Liver (tissue), 9 donors: ENCODE results near the gene NOP9. TPM values are rescaled to one million over a fixed set of nuclear protein-coding genes. Genes with fewer than 3 reads are reported as not detected.

Experiments used
- DNase-seq: peaks from one replicate; pipeline ENCODE4 v3.0.0-alpha.2; 2017; ENCODE audit warnings: low spot score
- H3K27ac ChIP-seq, 2 donors: one replicate each; pipeline ENCODE4 v1.7.0; 2013; ENCODE audit warnings: inconsistent platforms in 2 of 2, low read length in 2 of 2, control low read depth in 1 of 2, low read depth in 1 of 2, mild to moderate bottlenecking in 1 of 2
- H3K27me3 ChIP-seq, 4 donors: one replicate each; pipeline versions ENCODE4 v1.6.1 to v1.7.0; 2013; ENCODE audit warnings: low read length in 3 of 4, inconsistent platforms in 1 of 4, mild to moderate bottlenecking in 1 of 4, moderate library complexity in 1 of 4; ENCODE audit not compliant: control insufficient read depth in 4 of 4, insufficient read depth in 4 of 4
- H3K36me3 ChIP-seq, 4 donors: one replicate each; pipeline versions ENCODE4 v1.6.1 to v1.7.0; 2013; ENCODE audit warnings: low read length in 3 of 4, mild to moderate bottlenecking in 3 of 4, low read depth in 1 of 4, moderate library complexity in 1 of 4; ENCODE audit not compliant: control insufficient read depth in 4 of 4, insufficient read depth in 3 of 4
- H3K4me1 ChIP-seq, 4 donors: one replicate each; pipeline versions ENCODE4 v1.6.1 to v1.7.0; 2013; ENCODE audit warnings: low read length in 3 of 4, mild to moderate bottlenecking in 3 of 4, moderate library complexity in 1 of 4; ENCODE audit not compliant: control insufficient read depth in 4 of 4, insufficient read depth in 4 of 4
- H3K4me3 ChIP-seq, 3 donors: one replicate each; pipeline versions ENCODE4 v1.6.1 to v1.7.0; 2013; ENCODE audit warnings: low read length in 3 of 3, control low read depth in 1 of 3, low read depth in 1 of 3, mild to moderate bottlenecking in 1 of 3
- H3K9ac ChIP-seq, 2 donors: one replicate each; pipeline ENCODE4 v1.7.0; 2013; ENCODE audit warnings: low read length in 2 of 2, mild to moderate bottlenecking in 2 of 2, moderate library complexity in 2 of 2, control low read depth in 1 of 2, low read depth in 1 of 2
- H3K9me3 ChIP-seq, 4 donors: one replicate each; pipeline versions ENCODE4 v1.6.1 to v1.7.0; 2013; ENCODE audit warnings: low read length in 3 of 4; ENCODE audit not compliant: control insufficient read depth in 4 of 4
- EGR1 ChIP-seq, 2 donors: IDR thresholded peaks; 2 replicates each; pipeline ENCODE4 v1.6.1; 2016 to 2018; ENCODE audit warnings: antibody characterized with exemption in 2 of 2, low read depth in 2 of 2
- FOXA2 ChIP-seq: IDR thresholded peaks from 2 replicates; pipeline ENCODE4 v1.6.1; 2016; ENCODE audit warnings: antibody characterized with exemption
- GABPA ChIP-seq, 2 donors: IDR thresholded peaks in 1 of 2; conservative IDR thresholded peaks in 1 of 2; 2 replicates each; pipeline ENCODE4 v1.6.1; 2016; ENCODE audit warnings: antibody characterized with exemption in 2 of 2, mild to moderate bottlenecking in 1 of 2, moderate library complexity in 1 of 2
- HNF4A ChIP-seq, 2 donors: conservative IDR thresholded peaks; 2 replicates each; pipeline ENCODE4 v1.6.1; 2016; ENCODE audit warnings: antibody characterized with exemption in 2 of 2, mild to moderate bottlenecking in 2 of 2
- HNF4G ChIP-seq: IDR thresholded peaks from 2 replicates; pipeline ENCODE4 v1.6.1; 2016; ENCODE audit warnings: antibody characterized with exemption
- JUND ChIP-seq, 2 donors: IDR thresholded peaks; 2 replicates each; pipeline ENCODE4 v1.6.1; 2016; ENCODE audit warnings: antibody characterized with exemption in 2 of 2
- RAD21 ChIP-seq, 2 donors: IDR thresholded peaks; 2 replicates each; pipeline ENCODE4 v1.6.1; 2016; ENCODE audit warnings: antibody characterized with exemption in 2 of 2, mild to moderate bottlenecking in 2 of 2
- RXRA ChIP-seq, 2 donors: IDR thresholded peaks; 2 replicates each; pipeline ENCODE4 v1.6.1; 2017 to 2018; ENCODE audit warnings: antibody characterized with exemption in 2 of 2, mild to moderate bottlenecking in 1 of 2
- SP1 ChIP-seq: IDR thresholded peaks from 2 replicates; pipeline ENCODE4 v1.6.1; 2018; ENCODE audit warnings: antibody characterized with exemption, mild to moderate bottlenecking
- TAF1 ChIP-seq: conservative IDR thresholded peaks from 2 replicates; pipeline ENCODE4 v1.6.1; 2016; ENCODE audit warnings: antibody characterized with exemption, mild to moderate bottlenecking
- YY1 ChIP-seq: IDR thresholded peaks from 2 replicates; pipeline ENCODE4 v1.6.1; 2016; ENCODE audit warnings: antibody characterized with exemption, mild to moderate bottlenecking
- WGBS: extraction: QIAGEN DNeasy Blood & Tissue Kit; methylation state at CpG from one replicate; pipeline ENCODE4 v1.1.7; 2013; 5-methylcytosine and 5-hydroxymethylcytosine counted together
- polyA plus RNA-seq, 2 donors: library from polyadenylated mRNA; stranded (reverse) in 1 of 2; unstranded in 1 of 2; fragments of 200-250 nt in 1 of 2; fragments of >200 nt in 1 of 2; fragmentation: Nextera tagmentation in 1 of 2; extraction: Ambion mirVana in 1 of 2; gene quantifications; one replicate each; pipeline versions ENCODE4 v1.2.1 to v1.2.3, GENCODE V29; 2013 to 2015
- total RNA-seq, 2 donors: library from RNA; depleted of rRNA; stranded (reverse); fragments of >200 nt; gene quantifications; one replicate each; pipeline ENCODE4 v1.2.3, GENCODE V29; 2014
- TF ChIP-seq, protein P1 (sequence below): IDR thresholded peaks from 2 replicates; pipeline ENCODE4 v1.6.1; 2016; ENCODE audit warnings: antibody characterized with exemption
- TF ChIP-seq, protein P2 (sequence below): IDR thresholded peaks from 2 replicates; pipeline ENCODE4 v1.6.1; 2016; ENCODE audit warnings: antibody characterized with exemption, mild to moderate bottlenecking
- TF ChIP-seq, protein P3 (sequence below): fragments of 150-350 bp; IDR thresholded peaks from 2 replicates; pipeline ENCODE4 v1.5.1; 2017; ENCODE audit warnings: improper control_type of control experiment, low read depth, low read length; ENCODE audit not compliant: missing input control
- TF ChIP-seq, protein P4 (sequence below): IDR thresholded peaks from 2 replicates; pipeline ENCODE4 v1.6.1; 2016; ENCODE audit warnings: antibody characterized with exemption
- donor health status: healthy.
- donor health status: healthy.
- donor health status: healthy.
- donor health status: healthy.
- donor health status: healthy.

The NOP9 gene
- total and polyA plus RNA-seq, 4 donors, result 3.8 to 18.2 (median 9.7) TPM

DNA sequence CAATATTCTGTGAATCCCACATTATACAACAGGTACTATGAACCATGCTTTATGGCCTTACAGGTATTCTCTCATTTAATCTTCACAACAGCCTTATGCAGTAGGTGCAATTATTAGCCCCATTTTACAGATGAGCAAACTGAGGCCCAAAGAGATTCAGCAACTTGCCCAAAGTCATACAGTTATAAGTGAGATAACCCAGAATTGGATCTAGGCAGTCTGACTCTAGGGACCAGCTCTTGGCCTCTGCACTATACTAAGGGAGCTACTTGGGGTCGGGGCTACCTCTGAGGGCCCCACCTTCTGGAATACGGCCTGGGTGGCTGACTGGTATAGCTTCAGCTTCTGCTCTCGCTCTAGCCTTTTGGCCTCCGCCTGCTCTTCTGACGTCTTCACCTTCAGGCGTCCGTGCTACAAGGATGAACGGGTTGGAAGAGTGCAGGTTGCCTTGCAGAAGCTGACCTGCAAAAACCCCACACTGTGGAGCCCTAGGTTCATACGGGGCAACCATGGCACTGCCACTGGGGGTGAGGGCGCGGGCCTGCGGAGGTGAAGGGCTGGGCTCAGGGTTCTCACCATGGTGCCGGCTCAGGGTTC is 29.0 kb upstream of the NOP9 start:
- TF ChIP-seq, protein P1, sequence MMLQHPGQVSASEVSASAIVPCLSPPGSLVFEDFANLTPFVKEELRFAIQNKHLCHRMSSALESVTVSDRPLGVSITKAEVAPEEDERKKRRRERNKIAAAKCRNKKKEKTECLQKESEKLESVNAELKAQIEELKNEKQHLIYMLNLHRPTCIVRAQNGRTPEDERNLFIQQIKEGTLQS, result no peak
- H3K27ac ChIP-seq, result peak overlapping the region; percentile 92 to 96
- peaks cover 0 to 34% (median 9%) of the 10 kb centered on the region in 4 donors for H3K36me3 ChIP-seq
- no peaks in the 10 kb centered on the region for H3K27me3 ChIP-seq
- H3K4me1 ChIP-seq, result peaks cover 1 to 19% (median 5%) of the 10 kb centered on the region in 4 donors
- 20% methylated on average over 13 of the region's 13 CpGs for WGBS
- DNase-seq, result no peak
- H3K9ac ChIP-seq, result peak overlapping the region in 1 of 2 donors; percentile 48
- peak overlapping the region; percentile 59 to 87 (median 82) for H3K4me3 ChIP-seq
- H3K9me3 ChIP-seq, result no peaks in the 10 kb centered on the region

DNA sequence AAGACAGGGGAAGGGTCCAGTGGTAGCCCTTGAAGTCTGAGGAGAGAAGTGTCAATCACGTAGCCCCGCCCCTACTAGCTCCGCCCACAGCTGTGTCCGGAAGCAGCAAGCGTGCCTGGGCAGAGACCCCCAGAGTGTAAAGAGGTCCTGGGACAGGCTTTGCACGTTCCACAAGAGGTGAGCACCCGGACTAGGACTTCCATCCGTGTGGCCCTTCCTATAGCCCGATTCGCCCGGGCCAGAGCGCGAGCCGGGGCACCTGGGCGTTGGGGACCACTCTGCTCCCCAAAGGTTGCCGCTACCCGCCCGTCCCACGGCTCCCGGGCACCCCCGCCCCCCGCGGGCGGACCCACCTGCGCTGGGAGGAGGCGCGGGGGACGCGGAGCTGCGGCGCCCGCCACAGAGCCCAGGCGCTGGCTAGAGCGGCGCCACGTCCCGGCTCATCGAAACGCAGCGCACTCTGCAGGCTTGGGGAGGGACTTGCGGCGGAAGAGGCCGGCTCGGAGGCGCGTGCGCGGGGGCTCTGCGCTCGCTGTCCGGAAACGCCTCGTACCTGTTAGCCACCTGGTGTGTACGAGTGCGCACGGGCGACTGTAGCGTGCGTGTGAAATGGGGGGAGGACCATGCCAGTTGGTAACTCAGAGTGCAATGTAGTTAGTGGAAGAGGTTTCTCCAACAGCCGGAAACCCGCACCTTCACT is 28.4 kb upstream of the NOP9 start, which contains the start of gene RABGGTA:
Gene RABGGTA (minus strand): TSS at position 464 of the 700 bp plus-strand sequence. CDS start 482 bp downstream, outside the sequence.
- Histone ChIP-seq H3K9me3 (no peaks in the 10 kb centered on the region), H3K27me3 (no peaks in the 10 kb centered on the region), H3K4me1 (peaks cover 1 to 19% (median 5%) of the 10 kb centered on the region in 4 donors), H3K4me3 (peak within 1 kb of the TSS; percentile 59 to 87 (median 82)), H3K27ac (peak within 1 kb of the TSS; percentile 92 to 96), H3K9ac (peak within 1 kb of the TSS; percentile 48 to 80), H3K36me3 (peaks cover 0 to 28% (median 7%) of the 10 kb centered on the region in 4 donors)
- TF ChIP-seq, protein P2, sequence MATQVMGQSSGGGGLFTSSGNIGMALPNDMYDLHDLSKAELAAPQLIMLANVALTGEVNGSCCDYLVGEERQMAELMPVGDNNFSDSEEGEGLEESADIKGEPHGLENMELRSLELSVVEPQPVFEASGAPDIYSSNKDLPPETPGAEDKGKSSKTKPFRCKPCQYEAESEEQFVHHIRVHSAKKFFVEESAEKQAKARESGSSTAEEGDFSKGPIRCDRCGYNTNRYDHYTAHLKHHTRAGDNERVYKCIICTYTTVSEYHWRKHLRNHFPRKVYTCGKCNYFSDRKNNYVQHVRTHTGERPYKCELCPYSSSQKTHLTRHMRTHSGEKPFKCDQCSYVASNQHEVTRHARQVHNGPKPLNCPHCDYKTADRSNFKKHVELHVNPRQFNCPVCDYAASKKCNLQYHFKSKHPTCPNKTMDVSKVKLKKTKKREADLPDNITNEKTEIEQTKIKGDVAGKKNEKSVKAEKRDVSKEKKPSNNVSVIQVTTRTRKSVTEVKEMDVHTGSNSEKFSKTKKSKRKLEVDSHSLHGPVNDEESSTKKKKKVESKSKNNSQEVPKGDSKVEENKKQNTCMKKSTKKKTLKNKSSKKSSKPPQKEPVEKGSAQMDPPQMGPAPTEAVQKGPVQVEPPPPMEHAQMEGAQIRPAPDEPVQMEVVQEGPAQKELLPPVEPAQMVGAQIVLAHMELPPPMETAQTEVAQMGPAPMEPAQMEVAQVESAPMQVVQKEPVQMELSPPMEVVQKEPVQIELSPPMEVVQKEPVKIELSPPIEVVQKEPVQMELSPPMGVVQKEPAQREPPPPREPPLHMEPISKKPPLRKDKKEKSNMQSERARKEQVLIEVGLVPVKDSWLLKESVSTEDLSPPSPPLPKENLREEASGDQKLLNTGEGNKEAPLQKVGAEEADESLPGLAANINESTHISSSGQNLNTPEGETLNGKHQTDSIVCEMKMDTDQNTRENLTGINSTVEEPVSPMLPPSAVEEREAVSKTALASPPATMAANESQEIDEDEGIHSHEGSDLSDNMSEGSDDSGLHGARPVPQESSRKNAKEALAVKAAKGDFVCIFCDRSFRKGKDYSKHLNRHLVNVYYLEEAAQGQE, result peak; percentile 59
- TF ChIP-seq SP1 (peak; percentile 47), HNF4G (no peak), GABPA (IDR thresholded peaks at IDR 0.05 in 1 of 2, conservative IDR thresholded peaks at IDR 0.05 in 1 of 2) (peak in 1 of 2 donors; percentile 77), RAD21 (IDR thresholded peaks at IDR 0.05) (peak in 1 of 2 donors; percentile 70), RXRA (IDR thresholded peaks at IDR 0.05) (no peak)
- TF ChIP-seq, protein P3, sequence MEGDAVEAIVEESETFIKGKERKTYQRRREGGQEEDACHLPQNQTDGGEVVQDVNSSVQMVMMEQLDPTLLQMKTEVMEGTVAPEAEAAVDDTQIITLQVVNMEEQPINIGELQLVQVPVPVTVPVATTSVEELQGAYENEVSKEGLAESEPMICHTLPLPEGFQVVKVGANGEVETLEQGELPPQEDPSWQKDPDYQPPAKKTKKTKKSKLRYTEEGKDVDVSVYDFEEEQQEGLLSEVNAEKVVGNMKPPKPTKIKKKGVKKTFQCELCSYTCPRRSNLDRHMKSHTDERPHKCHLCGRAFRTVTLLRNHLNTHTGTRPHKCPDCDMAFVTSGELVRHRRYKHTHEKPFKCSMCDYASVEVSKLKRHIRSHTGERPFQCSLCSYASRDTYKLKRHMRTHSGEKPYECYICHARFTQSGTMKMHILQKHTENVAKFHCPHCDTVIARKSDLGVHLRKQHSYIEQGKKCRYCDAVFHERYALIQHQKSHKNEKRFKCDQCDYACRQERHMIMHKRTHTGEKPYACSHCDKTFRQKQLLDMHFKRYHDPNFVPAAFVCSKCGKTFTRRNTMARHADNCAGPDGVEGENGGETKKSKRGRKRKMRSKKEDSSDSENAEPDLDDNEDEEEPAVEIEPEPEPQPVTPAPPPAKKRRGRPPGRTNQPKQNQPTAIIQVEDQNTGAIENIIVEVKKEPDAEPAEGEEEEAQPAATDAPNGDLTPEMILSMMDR, result peak; percentile 62
- WGBS, result under 1% methylated on average over 61 of the region's 61 CpGs
- peak; percentile 88 for DNase-seq

DNA sequence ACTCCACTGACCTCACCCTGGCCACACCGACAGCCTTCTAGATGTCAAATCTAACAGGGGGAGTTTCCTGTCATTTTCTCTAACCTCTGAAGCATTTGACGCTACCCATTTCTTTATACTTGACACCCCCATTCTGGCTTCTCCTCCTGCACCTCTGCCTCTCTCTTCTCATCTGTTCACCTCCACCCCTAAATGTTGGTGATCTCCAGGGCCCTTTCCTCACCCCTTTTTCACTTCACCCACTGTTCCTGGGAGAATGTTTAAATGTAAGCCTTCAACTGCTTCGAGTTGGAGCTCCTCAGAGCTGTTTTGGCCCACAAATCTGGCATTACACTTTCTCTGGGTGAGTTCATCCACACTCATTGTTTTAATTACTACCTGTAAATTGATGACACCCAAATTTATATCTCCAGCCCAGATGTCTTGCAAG is 27.8 kb upstream of the NOP9 start:
- peaks cover 0 to 22% (median 7%) of the 10 kb centered on the region in 4 donors for H3K36me3 ChIP-seq
- no peaks in the 10 kb centered on the region for H3K9me3 ChIP-seq
- WGBS, result 16% methylated on average over 3 of the region's 3 CpGs
- peak overlapping the region; percentile 48 to 80 for H3K9ac ChIP-seq
- TF ChIP-seq, protein P4, sequence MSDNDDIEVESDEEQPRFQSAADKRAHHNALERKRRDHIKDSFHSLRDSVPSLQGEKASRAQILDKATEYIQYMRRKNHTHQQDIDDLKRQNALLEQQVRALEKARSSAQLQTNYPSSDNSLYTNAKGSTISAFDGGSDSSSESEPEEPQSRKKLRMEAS, result no peak
- no peak for TF ChIP-seq HNF4A (conservative IDR thresholded peaks at IDR 0.05)
- no peak for TF ChIP-seq JUND (IDR thresholded peaks at IDR 0.05)
- no peak for TF ChIP-seq EGR1 (IDR thresholded peaks at IDR 0.05; ENCODE audit: low read depth in 2 of 2)
- no peak for TF ChIP-seq HNF4G
- TF ChIP-seq TAF1, result no peak
- TF ChIP-seq YY1, result no peak
- TF ChIP-seq, protein P3, result no peak
- TF ChIP-seq GABPA (IDR thresholded peaks at IDR 0.05 in 1 of 2, conservative IDR thresholded peaks at IDR 0.05 in 1 of 2), result no peak
- TF ChIP-seq SP1, result no peak
- TF ChIP-seq RXRA (IDR thresholded peaks at IDR 0.05), result no peak
- no peak for TF ChIP-seq FOXA2
- H3K4me1 ChIP-seq, result peaks cover 1 to 19% (median 5%) of the 10 kb centered on the region in 4 donors
- H3K4me3 ChIP-seq, result peak overlapping the region; percentile 59 to 87 (median 70)
- peak overlapping the region; percentile 92 to 96 for H3K27ac ChIP-seq
- no peak for DNase-seq
- H3K27me3 ChIP-seq, result no peaks in the 10 kb centered on the region
